ENCODE measurements around the gene TNNT1. TPM values are rescaled to one million over a fixed set of nuclear protein-coding genes. Genes with fewer than 3 reads are reported as not detected.

TNNT1 gene
- total and polyA plus RNA-seq, 2 donors (not counting 3 experiments of a cell fraction or from before 2014, with no cell fraction given), result 0.22 to 0.51 TPM

DNA sequence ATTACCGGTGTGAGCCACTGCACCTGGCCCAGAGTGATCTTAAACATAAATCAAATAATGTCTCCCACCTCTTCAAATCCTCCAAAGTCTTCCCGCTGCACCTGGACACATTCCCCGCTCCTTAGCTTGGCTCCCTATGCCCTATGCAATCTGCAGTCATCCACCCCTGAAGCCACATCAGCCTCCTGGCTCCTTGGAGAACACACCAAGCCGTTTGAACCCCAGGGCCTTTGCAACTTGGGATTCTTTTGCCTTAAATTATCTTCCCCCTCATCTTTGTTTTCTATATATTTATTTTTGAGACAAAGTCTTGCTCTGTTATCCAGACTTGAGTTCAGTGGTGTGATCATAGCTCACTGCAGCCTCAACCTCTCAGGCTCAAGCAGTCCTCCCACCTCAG lies 20.1 kb upstream of the TNNT1 start:
- FAIRE-seq (no peak), DNase-seq (ENCODE audit: low read depth, low spot score) (no peak)
- Histone ChIP-seq H3K9me1 (replicated peaks; ENCODE audit: control insufficient read depth, extremely low read depth, insufficient read depth, low read length) (no peaks in the 10 kb centered on the region), H3K9ac (replicated peaks; ENCODE audit: extremely low read depth, insufficient read depth, low read length) (no peak overlapping the region), H3K9me3 (replicated peaks; ENCODE audit: control insufficient read depth, insufficient read depth, low read length) (no peaks in the 10 kb centered on the region), H3K4me1 (ENCODE audit: control insufficient read depth, extremely low read depth, insufficient read depth, low read length) (no peaks in the 10 kb centered on the region), H2AFZ (ENCODE audit: low read depth, low read length) (no peak overlapping the region), H3K36me3 (ENCODE audit: control insufficient read depth in 2 of 2, extremely low read depth in 1 of 2, insufficient read depth in 2 of 2, low read length in 2 of 2) (no peaks in the 10 kb centered on the region), H3K4me3 (replicated peaks in 1 of 3; ENCODE audit: insufficient read depth in 1 of 3, low read depth in 1 of 3, low read length in 3 of 3) (no peak overlapping the region), H3K27me3 (ENCODE audit: control insufficient read depth in 2 of 2, insufficient read depth in 2 of 2, low read length in 2 of 2) (peaks cover 20 to 22% of the 10 kb centered on the region in 2 experiments), H3K4me2 (ENCODE audit: insufficient read depth, low read length) (no peak overlapping the region), H4K20me1 (replicated peaks; ENCODE audit: control insufficient read depth, extremely low read depth, insufficient read depth, low read length) (no peaks in the 10 kb centered on the region), H3K79me2 (ENCODE audit: control insufficient read depth, insufficient read depth, low read length) (no peaks in the 10 kb centered on the region), H3K27ac (ENCODE audit: insufficient read depth, low read depth, low read length) (no peak overlapping the region)
- dilution Hi-C loops (cut with MboI; ENCODE audit: extremely low pct_ligation_motif_present, low sequenced_read_pairs), result no loop called here
- no TSS peak for BruUV-seq (replicated peaks)
- ChIA-PET CTCF (interaction anchor here (1.2 kb wide), 1 partner anchor 9 kb away, joined by 5 read pairs; no protein-coding TSS in a partner anchor), POLR2A (no interaction called here)
- no peak for TF ChIP-seq JUN (IDR thresholded peaks at IDR 0.05; ENCODE audit: borderline replicate concordance, insufficient read depth, insufficient read length, low read depth)
- no peak for TF ChIP-seq POLR2A (IDR thresholded peaks at IDR 0.05; ENCODE audit: low read depth, low read length)
- TF ChIP-seq, protein P1, sequence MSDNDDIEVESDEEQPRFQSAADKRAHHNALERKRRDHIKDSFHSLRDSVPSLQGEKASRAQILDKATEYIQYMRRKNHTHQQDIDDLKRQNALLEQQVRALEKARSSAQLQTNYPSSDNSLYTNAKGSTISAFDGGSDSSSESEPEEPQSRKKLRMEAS (IDR thresholded peaks at IDR 0.05; ENCODE audit: insufficient read depth, insufficient read length), result no peak
- no peak for TF ChIP-seq EZH2 (IDR thresholded peaks at IDR 0.05; ENCODE audit: borderline replicate concordance, low read depth, low read length, severe bottlenecking)
- no peak for TF ChIP-seq POLR2AphosphoS5 (IDR thresholded peaks at IDR 0.05; ENCODE audit: insufficient read depth, low read depth, low read length)
- no peak for TF ChIP-seq FOS (IDR thresholded peaks at IDR 0.05; ENCODE audit: borderline replicate concordance, insufficient read depth, low read length)
- TF ChIP-seq, protein P2, sequence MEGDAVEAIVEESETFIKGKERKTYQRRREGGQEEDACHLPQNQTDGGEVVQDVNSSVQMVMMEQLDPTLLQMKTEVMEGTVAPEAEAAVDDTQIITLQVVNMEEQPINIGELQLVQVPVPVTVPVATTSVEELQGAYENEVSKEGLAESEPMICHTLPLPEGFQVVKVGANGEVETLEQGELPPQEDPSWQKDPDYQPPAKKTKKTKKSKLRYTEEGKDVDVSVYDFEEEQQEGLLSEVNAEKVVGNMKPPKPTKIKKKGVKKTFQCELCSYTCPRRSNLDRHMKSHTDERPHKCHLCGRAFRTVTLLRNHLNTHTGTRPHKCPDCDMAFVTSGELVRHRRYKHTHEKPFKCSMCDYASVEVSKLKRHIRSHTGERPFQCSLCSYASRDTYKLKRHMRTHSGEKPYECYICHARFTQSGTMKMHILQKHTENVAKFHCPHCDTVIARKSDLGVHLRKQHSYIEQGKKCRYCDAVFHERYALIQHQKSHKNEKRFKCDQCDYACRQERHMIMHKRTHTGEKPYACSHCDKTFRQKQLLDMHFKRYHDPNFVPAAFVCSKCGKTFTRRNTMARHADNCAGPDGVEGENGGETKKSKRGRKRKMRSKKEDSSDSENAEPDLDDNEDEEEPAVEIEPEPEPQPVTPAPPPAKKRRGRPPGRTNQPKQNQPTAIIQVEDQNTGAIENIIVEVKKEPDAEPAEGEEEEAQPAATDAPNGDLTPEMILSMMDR (IDR thresholded peaks at IDR 0.05; ENCODE audit: extremely low read depth in 1 of 2, insufficient read depth in 1 of 2, low read depth in 1 of 2, low read length in 2 of 2), result no peak
- no peak for TF ChIP-seq GATA2 (IDR thresholded peaks at IDR 0.05; ENCODE audit: insufficient read depth, insufficient read length, low read depth, low read length)
- TF ChIP-seq MYC (IDR thresholded peaks at IDR 0.05; ENCODE audit: low read depth, low read length), result no peak
- intact Hi-C loops (cut with micrococcal nuclease), result loop anchor here (5.0 kb wide), 1 partner anchor 48 kb away; no protein-coding TSS in a partner anchor
